BLaER1 treated with 17β-estradiol and CSF1 and Interleukin-3, amounts not matched to agents 10 nM and 100 nM (cell line): ENCODE data around the gene NPPC.
A peak's percentile ranks its signal among the peaks of the same experiment; 100 is the strongest.

ENCODE experiments used
- H3K27ac ChIP-seq, 11 experiments: shearing (Covaris generic); formaldehyde crosslinking; 2 replicates each; pipeline ENCODE4 v1.8.1; 2022
- H3K27me3 ChIP-seq, 11 experiments: shearing (Covaris generic); formaldehyde crosslinking; 2 replicates each; pipeline ENCODE4 v1.8.1; 2022
- H3K36me3 ChIP-seq, 11 experiments: shearing (Covaris generic); formaldehyde crosslinking; 2 replicates each; pipeline ENCODE4 v1.8.1; 2022
- H3K4me1 ChIP-seq, 10 experiments: shearing (Covaris generic); formaldehyde crosslinking; 2 replicates each; pipeline ENCODE4 v1.8.1; 2022
- H3K4me2 ChIP-seq, 11 experiments: shearing (Covaris generic); formaldehyde crosslinking; 2 replicates each; pipeline ENCODE4 v1.8.1; 2022
- H3K4me3 ChIP-seq, 10 experiments: shearing (Covaris generic); formaldehyde crosslinking; 2 replicates each; pipeline ENCODE4 v1.8.1; 2022
- H3K9ac ChIP-seq, 11 experiments: shearing (Covaris generic); formaldehyde crosslinking; 2 replicates each; pipeline ENCODE4 v1.8.1; 2022
- H3K9me3 ChIP-seq, 11 experiments: shearing (Covaris generic); formaldehyde crosslinking; replicated peaks in 1 of 11; 2 replicates each; pipeline ENCODE4 v1.8.1; 2022
- H4K20me1 ChIP-seq, 11 experiments: shearing (Covaris generic); formaldehyde crosslinking; 2 replicates each; pipeline ENCODE4 v1.8.1; 2022
- Cebpa-rat ChIP-seq, 11 experiments: shearing (Covaris generic); IDR thresholded peaks; 2 replicates each; pipeline ENCODE4 v1.8.1; 2022

Gene NPPC

DNA sequence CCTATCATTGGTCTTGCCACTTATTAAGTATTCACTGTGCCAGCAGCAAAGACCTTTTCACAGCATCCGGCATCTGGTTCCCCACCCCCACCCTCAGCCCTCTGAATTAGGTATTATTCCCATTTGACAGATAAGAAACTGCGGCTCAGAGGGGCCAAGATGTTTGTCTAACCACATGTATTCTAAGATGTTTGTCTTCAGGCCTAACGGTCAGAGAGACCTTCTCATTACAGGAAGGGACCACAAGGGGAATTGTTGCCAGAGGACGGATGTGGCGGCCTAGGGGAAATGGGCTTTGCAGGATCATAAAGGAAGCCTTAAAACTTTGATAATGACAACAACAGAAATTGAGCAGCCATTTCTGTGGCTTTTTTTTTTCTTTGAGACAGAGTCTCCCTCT is 16.6 kb downstream of the NPPC start:
- no peaks in the 10 kb centered on the region for H3K27me3 ChIP-seq
- no peaks in the 10 kb centered on the region for H3K36me3 ChIP-seq
- H3K9ac ChIP-seq: no peak overlapping the region
- H3K4me1 ChIP-seq: peaks cover 14 to 44% (median 39%) of the 10 kb centered on the region in 10 experiments
- peak in 1 of 11 experiments; percentile 45; a peak in 1 of 22 replicates for TF ChIP-seq Cebpa-rat (IDR thresholded peaks at IDR 0.05)
- no peak overlapping the region; a peak in 3 of 22 replicates for H3K27ac ChIP-seq
- H3K4me2 ChIP-seq: peak overlapping the region; percentile 41 to 83 (median 72)
- no peak overlapping the region for H3K4me3 ChIP-seq
- H3K9me3 ChIP-seq: no peaks in the 10 kb centered on the region
- no peaks in the 10 kb centered on the region for H4K20me1 ChIP-seq

DNA sequence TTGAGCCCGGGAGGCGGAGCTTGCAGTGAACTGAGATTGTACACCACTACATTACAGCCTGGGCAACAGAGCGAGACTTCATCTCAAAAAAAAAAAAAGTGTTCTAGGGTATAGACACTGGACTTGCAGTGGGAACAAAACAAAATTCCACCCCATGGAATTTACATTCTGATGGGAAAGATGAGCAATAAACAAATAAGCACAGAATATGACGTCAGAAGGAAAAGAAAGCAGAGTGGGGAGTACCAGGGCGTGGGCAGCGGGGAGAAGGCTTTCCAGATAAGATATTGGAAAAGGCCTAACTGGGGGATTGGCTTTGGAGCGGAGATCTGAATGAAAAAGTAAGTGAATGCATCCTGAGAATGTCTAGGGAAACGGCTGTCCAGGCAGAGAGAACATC is 17.6 kb downstream of the NPPC start:
- no peak for TF ChIP-seq Cebpa-rat (IDR thresholded peaks at IDR 0.05)
- Histone ChIP-seq H3K9ac (no peak overlapping the region), H3K27ac (no peak overlapping the region), H4K20me1 (no peaks in the 10 kb centered on the region), H3K4me1 (peaks cover 14 to 33% (median 29%) of the 10 kb centered on the region in 10 experiments), H3K9me3 (no peaks in the 10 kb centered on the region), H3K36me3 (no peaks in the 10 kb centered on the region), H3K4me3 (no peak overlapping the region), H3K27me3 (no peaks in the 10 kb centered on the region), H3K4me2 (no peak overlapping the region)

DNA sequence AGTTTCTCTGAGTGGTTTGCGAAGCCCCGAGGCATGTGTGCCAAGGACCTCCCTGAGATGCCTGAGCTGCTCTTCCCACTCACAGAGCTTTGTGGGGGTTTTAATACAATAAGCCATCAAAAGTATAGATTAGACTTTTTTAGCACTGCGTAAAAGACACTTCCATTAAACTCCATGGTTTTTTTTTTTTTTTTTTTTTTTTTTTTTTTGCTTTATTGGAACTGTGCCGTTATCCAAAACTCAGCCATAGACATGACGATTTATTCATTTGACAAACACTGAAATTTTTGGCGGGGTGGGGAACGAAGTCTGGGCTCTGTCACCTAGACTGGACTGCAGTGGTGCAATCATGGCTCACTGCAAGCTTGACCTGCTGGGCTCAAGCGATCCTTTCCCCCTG is 18.4 kb downstream of the NPPC start:
- no peaks in the 10 kb centered on the region for H3K36me3 ChIP-seq
- H3K9ac ChIP-seq: no peak overlapping the region; a peak in 1 of 22 replicates

DNA sequence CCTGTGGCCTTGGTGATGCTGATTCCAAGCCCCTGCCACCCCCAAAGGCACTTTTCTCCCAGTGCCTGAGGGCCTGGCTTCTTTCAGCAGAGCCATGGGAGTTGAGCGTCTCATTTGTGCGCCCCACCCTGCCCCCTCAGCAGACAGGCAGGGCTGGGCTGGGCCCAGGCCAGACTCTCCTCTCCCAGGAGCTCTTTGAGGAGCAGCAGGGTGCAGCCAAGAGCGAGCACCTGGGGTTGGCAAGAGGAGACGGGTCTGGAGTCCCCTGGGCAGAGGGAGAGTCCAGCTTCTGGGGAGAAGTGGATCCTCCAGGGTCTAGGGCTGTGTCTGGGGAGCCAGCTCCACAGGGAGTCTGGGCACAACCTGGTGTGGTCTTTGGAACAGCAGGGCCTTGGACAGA is 21.2 kb downstream of the NPPC start:
- H4K20me1 ChIP-seq: no peaks in the 10 kb centered on the region
- H3K9me3 ChIP-seq: no peaks in the 10 kb centered on the region
- H3K4me3 ChIP-seq: no peak overlapping the region
- peaks cover 6 to 20% (median 13%) of the 10 kb centered on the region in 10 experiments for H3K4me1 ChIP-seq
- H3K36me3 ChIP-seq: no peaks in the 10 kb centered on the region
- H3K9ac ChIP-seq: peak overlapping the region in 2 of 11 experiments; percentile 2 to 32; a peak in 1 of 22 replicates
- H3K27me3 ChIP-seq: no peaks in the 10 kb centered on the region
- H3K4me2 ChIP-seq: no peak overlapping the region
- no peak overlapping the region for H3K27ac ChIP-seq
- no peak for TF ChIP-seq Cebpa-rat (IDR thresholded peaks at IDR 0.05)

More for the DNA sequence above, 18.4 kb downstream of the NPPC start:
- Histone ChIP-seq H3K4me1 (peaks cover 14 to 31% (median 28%) of the 10 kb centered on the region in 10 experiments), H3K9me3 (no peaks in the 10 kb centered on the region), H3K27me3 (no peaks in the 10 kb centered on the region), H3K4me3 (no peak overlapping the region), H3K27ac (no peak overlapping the region), H3K4me2 (peak overlapping the region in 3 of 11 experiments; percentile 3 to 28 (median 7); a peak in 1 of 22 replicates), H4K20me1 (no peaks in the 10 kb centered on the region)
- TF ChIP-seq Cebpa-rat (IDR thresholded peaks at IDR 0.05): no peak

DNA sequence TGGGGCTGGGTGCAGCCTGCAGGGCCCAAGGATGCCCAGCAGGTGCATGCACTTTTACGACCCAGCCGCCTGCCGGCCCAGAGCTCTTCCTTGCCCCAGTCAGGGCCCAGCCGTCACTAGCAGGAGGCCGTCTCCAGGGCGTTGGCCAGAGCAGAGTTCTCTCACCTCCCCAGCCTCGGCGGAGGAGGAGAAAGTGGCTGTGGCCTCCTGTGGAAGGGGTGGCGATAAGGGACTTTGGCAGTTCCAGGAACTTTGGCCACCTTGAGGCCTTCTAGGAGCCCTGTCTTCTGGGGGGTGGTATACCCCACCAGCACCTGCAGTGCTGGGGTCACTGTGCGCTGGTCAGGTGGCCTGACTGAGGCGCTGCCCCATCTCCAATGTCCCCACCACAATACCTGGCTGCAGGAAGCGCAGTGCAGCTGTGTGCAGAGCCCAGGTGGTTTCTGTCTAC is 22.0 kb downstream of the NPPC start:
- Histone ChIP-seq H3K9ac (0 out of 22 replicates have a peak overlapping the region, but pooled peaks of 1 of the 11 experiments have one; percentile 5), H3K36me3 (no peaks in the 10 kb centered on the region), H4K20me1 (no peaks in the 10 kb centered on the region), H3K9me3 (no peaks in the 10 kb centered on the region), H3K4me1 (peaks cover 0 to 12% (median 5%) of the 10 kb centered on the region in 10 experiments; a peak in 12 of 20 replicates), H3K4me3 (no peak overlapping the region), H3K27ac (no peak overlapping the region), H3K4me2 (no peak overlapping the region), H3K27me3 (no peaks in the 10 kb centered on the region)
- TF ChIP-seq Cebpa-rat (IDR thresholded peaks at IDR 0.05): no peak

DNA sequence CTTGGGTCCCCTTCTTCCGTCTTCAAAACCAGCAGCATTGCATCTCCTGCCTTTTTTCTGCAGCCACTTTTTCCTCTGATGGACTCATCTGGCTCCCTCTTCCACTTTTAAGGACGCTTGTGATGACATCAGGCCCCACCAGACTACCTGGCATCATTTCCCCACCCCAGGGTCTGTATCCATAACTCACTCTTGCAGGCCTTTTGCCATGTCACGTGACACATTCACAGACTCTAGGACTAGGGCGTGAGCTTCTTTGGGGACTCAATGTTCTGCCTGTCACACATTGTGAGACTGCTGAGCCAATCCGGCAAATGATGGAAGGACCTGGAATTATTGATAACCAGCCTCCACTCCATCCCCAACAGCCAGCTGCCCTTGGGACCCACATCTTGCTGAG is 23.6 kb downstream of the NPPC start:
- Histone ChIP-seq H3K9ac (no peak overlapping the region), H3K4me2 (no peak overlapping the region), H3K36me3 (no peaks in the 10 kb centered on the region), H4K20me1 (no peaks in the 10 kb centered on the region), H3K4me1 (peaks cover 0 to 11% (median 0%) of the 10 kb centered on the region in 10 experiments; a peak in 6 of 20 replicates), H3K27ac (no peak overlapping the region), H3K27me3 (no peaks in the 10 kb centered on the region), H3K9me3 (no peaks in the 10 kb centered on the region), H3K4me3 (no peak overlapping the region)
- no peak for TF ChIP-seq Cebpa-rat (IDR thresholded peaks at IDR 0.05)

DNA sequence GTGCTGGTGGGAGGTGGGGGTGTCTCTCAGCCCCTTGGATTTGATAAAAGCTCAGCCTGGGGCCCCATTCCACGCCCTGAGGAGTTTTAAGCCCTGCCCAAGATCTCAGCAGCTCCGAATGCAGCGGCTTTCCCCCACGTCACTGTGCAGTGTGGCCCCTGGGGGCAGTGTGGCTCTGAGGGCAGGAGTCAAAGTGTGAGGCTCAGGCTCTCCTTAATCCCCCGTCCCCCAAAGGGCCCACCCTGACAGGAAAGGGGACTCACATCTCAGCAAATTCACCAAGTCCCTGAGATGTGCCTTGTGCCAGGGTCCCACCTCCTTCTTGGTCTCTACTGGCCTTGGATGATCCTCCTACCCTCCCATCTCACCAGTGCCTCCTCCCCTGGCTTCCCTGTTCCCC is 25.2 kb downstream of the NPPC start:
- H3K4me3 ChIP-seq: no peak overlapping the region
- H3K9ac ChIP-seq: no peak overlapping the region
- no peaks in the 10 kb centered on the region for H3K27me3 ChIP-seq
- no peak overlapping the region for H3K27ac ChIP-seq
- H4K20me1 ChIP-seq: no peaks in the 10 kb centered on the region
- no peak for TF ChIP-seq Cebpa-rat (IDR thresholded peaks at IDR 0.05)
- H3K36me3 ChIP-seq: no peaks in the 10 kb centered on the region
- no peaks in the 10 kb centered on the region for H3K9me3 ChIP-seq
- H3K4me1 ChIP-seq: peaks cover 0 to 4% (median 0%) of the 10 kb centered on the region in 10 experiments; a peak in 2 of 20 replicates
- H3K4me2 ChIP-seq: no peak overlapping the region

DNA sequence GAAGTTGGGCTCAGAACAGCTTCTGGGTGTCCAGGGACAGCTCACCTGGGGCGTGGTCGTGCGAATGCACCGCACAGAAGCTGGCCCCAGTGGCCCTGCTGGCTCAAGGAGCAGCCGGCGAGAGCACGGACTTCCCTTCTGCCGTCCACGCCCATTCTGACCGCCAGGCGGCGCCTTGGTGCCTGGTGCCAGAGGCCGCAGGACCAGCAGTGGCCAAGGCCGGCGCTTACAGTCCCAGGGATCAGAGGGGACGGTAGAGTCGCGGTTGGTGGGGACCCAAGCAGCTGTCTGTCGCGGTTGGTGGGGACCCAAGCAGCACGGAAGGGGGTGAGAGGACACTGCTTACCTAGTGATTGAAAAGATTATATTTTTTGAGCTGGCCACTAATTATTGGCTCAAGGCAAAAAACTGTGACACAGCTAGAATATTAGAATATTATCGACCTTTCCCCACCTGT is 25.7 kb downstream of the NPPC start:
- Histone ChIP-seq H3K4me2 (no peak overlapping the region), H3K9me3 (no peaks in the 10 kb centered on the region), H3K36me3 (no peaks in the 10 kb centered on the region), H3K27me3 (no peaks in the 10 kb centered on the region), H3K4me1 (peaks cover 0 to 4% (median 0%) of the 10 kb centered on the region in 10 experiments; a peak in 2 of 20 replicates), H3K27ac (no peak overlapping the region), H4K20me1 (no peaks in the 10 kb centered on the region), H3K9ac (no peak overlapping the region), H3K4me3 (no peak overlapping the region)
- no peak for TF ChIP-seq Cebpa-rat (IDR thresholded peaks at IDR 0.05)

DNA sequence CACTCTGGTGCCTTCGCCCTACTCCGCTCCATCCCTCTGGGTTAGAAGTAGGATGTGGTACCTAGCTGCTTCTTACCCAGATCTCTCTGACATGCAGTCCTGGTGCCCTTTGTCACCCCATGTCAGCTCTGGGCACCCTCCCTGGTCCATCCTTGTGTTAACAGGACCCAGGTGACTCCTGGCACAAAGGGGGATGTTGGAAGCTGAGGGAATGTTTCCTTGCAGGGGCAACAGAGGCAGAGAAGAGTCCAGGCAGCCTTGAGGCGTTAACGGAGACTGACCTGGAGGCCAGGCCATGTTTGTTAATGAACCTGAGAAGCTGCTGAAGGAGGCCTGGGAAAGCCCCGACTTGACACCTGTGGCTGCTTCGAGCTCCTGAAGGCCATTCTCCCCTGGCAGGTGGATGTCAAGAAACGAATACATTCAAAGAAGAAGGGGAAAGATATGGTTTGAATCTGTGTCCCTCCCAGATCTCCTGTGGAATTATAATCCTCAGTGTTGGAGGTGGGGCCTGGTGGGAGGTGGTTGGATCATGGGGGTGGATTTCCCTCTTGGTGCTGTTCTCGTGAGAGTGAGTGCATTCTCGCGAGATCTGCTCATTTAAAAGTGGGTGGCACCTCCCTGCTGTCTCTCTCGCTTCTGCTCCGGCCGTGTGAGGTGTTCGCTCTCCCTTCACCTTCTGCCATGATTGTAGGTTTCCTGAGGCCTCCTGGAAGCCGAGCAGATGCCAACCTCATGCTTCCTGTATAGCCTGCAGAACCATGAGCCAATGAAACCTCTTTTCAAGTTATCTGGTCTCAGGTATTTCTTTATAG is 31.4 kb downstream of the NPPC start:
- Histone ChIP-seq H3K9me3 (no peaks in the 10 kb centered on the region), H3K27ac (no peak overlapping the region), H4K20me1 (no peaks in the 10 kb centered on the region), H3K4me1 (peaks cover 0 to 10% (median 0%) of the 10 kb centered on the region in 10 experiments; a peak in 1 of 20 replicates), H3K27me3 (no peaks in the 10 kb centered on the region), H3K36me3 (no peaks in the 10 kb centered on the region), H3K9ac (no peak overlapping the region), H3K4me3 (no peak overlapping the region), H3K4me2 (no peak overlapping the region)
- TF ChIP-seq Cebpa-rat (IDR thresholded peaks at IDR 0.05): no peak
